GM18526 (cell line): ENCODE results near the gene HMGXB4.

Source experiments
- POLR2A ChIP-seq: IDR thresholded peaks from 3 replicates; pipeline ENCODE4 v1.6.1; 2011; ENCODE audit not compliant: insufficient read length; ENCODE audit errors: extremely low read depth

HMGXB4 gene

DNA sequence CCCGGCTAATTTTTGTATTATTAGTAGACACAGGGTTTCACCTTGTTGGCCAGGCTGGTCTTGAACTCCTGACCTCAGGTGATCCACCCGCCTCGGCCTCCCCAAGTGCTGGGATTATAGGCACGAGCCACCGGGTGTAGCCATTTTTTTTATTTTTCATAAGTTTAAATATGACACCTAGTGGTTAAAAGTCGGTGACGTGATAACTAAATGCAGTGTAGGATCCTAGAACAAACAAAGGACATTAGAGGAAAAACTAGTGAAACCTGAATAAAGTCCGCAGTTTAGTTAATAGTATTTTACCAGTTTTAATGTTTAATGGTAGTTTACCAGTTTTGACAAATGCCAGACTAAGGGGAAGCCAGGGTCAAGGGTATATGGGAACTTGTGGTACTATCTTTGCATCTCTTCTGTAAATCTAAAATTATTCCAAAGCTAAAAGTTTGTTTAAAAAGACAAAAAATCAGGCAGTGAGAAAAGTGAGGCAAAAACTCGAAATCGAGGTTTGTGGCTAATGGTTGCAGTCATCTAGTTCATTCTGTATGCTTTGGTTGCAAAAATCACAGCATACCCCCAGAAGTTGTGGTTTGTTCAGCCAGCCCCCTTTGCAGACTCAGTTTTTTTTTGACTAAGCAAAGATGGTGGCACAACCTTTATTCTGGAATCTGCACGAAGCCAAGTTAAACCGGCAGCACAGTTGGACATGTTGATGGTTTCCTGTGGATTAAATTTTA lies 72.0 kb downstream of the HMGXB4 start:
- no peak for TF ChIP-seq POLR2A

DNA sequence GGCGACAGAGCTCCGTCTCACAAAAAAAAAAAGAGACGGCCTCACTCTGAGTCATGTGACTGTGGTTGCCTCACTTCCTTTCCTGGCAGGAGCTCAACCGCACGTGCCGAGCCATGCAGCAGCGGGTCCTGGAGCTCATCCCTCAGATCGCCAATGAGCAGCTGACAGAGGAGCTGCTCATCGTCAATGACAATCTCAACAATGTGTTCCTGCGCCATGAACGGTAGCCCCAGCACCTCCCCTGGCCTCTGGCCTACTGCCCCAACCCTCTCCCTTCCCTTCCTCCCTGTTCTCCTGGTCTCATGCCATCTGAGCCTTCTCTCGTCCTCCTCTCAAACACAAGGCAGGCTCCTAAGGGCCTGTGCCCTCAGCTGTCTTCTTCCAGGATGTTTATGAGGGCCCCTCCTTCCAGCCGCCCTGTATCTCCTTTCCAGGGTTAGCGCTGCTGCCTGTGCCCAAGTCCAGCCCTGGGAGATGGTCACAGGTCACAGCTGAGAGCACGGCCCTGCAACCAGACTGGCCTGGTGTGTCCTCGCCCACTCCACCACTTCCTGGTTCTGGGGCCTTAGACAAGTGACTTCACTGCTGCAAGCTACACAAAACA lies 73.1 kb downstream of the HMGXB4 start:
- TF ChIP-seq POLR2A = no peak

GRCh38 chr22:35332278-35332677 lies 75.0 kb downstream of the HMGXB4 start:
- no peak for TF ChIP-seq POLR2A

DNA sequence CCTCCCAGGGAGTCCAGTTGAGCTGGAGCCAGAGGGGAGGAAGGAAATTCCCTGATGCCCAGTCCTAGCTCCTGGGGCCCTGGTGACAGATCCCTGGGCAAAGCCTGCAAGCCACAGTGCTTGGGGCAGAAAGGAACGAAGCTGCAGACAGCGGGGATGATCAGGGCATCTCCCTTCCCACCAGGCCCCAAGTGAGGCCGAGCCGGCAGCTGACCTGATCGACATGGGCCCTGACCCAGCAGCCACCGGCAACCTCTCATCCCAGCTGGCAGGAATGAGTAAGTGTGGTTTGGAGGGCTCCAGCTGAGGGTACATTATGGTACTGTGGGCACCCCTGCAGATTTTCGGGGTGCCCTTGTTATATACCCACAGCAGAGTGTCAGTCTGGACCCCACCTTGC lies 75.9 kb downstream of the HMGXB4 start:
- TF ChIP-seq POLR2A = no peak

DNA sequence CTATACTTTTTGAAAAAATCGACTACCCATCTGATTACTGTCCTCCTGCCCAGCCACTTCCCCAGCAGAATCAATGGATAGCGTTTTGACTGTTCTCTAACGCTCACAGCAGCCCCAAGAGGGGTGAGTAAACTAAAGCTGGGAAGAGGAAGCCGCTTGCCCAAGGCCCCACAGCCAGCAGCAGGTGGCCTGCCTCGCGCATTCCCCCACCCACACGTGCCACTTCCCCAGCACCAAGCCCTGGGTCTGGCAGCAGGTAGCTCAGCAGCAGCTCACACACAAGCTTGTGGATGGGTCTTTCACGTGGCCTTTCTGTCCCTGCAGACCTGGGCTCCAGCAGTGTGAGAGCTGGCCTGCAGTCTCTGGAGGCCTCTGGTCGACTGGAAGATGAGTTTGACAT lies 76.7 kb downstream of the HMGXB4 start:
- TF ChIP-seq POLR2A = no peak

GRCh38 chr22:35335468-35335867 lies 78.2 kb downstream of the HMGXB4 start:
- TF ChIP-seq POLR2A = no peak

DNA sequence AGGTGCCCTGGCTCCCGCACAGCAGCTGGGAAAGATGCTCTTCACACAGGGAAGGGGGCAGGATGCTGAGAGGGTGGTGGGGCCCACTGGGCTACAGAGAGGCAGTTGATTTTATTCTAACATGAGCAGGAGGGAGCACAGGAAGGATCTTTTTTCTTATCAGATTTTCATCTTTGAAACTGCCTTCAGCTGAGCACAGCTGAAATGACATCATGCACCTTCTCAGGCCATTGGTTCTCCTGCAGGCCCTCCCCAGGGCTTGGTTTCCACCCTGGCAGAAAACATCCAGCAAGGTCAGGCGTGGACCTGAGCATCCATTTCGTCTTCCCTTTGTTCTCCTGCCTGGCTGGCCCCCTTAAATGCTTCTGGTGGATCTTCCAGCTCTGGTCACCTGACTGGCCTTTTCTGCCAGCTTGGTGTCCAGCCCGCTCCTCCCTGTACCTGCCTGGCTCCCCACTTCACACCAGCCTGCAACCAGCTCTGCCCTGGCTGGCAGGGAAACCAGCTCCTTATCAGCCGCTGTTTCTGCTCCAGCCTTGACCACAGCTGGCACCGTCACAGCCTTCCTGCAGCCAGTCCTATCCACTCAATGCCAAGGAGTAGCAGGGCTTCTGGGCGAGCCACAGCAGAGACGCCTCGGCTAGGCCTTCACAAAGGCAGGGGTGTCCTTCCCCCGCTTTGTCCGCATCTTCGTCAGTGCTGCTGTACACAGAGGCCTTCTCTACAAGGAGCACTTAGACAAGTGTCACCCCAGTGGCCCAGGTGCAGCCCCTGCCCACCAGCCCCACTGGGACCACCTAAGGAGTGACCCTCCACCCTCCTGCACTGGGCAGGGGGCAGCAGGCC lies 78.9 kb downstream of the HMGXB4 start:
- TF ChIP-seq POLR2A = no peak

DNA sequence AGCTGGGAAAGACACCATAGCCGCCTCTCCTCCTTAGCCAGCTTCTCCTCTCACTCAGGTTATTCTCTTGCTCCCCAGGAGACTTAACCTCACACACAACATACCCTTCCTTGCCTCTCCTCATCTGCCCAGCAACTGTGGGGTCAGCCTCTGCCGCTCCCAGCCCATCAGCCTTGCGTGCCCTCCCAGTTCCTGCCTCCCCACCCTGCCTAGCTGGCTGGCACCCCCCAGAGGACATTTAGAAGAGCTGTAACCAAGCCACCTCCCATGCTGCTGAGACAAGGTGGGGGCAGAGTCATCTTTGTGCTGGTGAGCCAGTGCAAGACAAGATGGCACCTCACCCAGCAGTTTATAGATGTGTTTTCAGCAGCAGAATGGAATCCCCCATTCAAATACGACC lies 80.6 kb downstream of the HMGXB4 start:
- TF ChIP-seq POLR2A = no peak

- no peak for TF ChIP-seq POLR2A
Measured at GRCh38 chr22:35341090-35341874, 84.0 kb downstream of the HMGXB4 start.

- no peak for TF ChIP-seq POLR2A
Measured at GRCh38 chr22:35342390-35342789, 85.1 kb downstream of the HMGXB4 start.

- no peak for TF ChIP-seq POLR2A
Measured at GRCh38 chr22:35343664-35344550, 86.6 kb downstream of the HMGXB4 start.

DNA sequence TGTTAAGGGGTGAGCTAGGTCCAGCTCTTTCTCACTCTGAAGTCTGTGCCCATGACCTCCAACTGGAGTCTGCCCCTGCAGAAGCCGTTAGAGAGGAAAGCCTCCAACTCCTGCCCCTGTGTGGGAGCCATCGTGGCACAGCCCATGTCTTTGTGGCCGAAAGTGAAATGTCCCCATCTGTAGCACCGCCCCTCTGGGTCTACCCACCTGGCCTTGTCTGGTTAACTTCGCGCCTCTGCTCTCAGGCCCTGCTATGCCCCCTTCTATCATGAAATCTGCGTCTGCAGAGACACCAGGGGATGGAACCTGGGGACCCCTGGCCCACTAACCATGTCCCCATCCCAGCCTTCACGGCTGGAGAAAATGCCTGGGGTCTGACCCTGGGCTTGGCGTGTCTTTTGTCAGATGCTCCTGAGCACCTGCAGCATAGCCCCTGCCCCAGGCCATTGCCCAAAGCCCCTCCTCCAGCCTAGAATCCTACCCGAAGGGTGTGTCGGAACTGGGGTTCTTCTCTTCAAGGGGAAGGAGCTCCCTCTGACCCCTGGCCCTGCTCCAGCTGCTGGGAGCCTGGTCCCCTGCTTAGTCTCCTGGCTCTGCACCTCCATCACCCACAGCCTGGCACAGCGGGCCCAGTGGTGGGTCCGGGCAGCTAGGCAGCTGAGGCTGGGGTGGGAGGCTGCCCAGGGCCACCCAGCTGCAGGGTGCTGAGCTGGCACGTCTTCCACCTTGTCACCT lies 87.8 kb downstream of the HMGXB4 start:
- TF ChIP-seq POLR2A = no peak
